ENCODE data around the gene ELANE.
"Not testable (repeated sequence)": the region's sequence is repeated elsewhere in the genome, so short reads cannot be mapped to it uniquely, and the experiment has no call there.

The ELANE gene

DNA sequence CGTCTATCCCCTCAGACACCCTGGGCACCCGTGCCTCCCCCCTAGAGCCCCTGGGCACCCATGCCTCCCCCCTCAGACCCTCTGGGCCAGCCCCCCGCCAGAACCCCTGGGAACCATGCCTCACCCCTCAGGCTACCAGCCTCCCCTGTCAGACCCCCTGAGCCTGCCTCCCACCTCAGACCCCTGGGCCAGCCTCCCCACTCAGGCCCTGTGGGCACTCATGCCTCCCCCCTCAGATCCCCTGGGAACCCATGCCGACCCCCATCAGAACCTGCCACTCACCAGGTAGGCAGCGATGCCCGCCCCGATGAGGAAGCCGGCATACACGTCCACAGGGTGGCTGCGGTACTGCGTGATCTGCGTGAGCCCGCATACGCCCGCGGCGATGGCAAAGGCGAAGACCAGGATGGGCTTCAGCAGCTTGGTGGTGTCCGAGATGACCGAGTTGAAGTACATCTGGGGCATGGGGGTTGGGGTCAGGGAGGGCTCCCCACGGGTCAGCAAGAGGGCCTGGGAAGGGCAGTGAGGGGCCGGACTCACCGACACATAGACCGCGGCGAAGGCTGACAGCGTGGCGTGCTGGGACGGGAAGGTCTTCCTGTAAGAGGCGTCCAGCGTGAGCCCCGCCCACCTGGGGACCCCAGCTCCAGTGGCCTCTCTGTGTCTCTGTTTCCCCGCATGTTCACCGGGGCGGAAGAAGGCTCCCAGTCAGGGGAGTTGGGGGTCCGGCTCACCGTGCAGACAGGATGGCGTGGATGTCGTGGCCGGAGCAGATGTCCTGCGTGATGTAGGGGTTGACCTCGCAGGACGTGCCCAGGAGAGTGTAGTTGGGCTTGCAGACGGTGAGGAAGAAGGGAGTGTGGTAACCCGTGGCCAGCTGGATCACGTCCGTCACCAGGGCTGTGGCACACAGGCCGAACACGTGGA lies 37.7 kb upstream of the ELANE start:
- DNase-seq: no peak

DNA sequence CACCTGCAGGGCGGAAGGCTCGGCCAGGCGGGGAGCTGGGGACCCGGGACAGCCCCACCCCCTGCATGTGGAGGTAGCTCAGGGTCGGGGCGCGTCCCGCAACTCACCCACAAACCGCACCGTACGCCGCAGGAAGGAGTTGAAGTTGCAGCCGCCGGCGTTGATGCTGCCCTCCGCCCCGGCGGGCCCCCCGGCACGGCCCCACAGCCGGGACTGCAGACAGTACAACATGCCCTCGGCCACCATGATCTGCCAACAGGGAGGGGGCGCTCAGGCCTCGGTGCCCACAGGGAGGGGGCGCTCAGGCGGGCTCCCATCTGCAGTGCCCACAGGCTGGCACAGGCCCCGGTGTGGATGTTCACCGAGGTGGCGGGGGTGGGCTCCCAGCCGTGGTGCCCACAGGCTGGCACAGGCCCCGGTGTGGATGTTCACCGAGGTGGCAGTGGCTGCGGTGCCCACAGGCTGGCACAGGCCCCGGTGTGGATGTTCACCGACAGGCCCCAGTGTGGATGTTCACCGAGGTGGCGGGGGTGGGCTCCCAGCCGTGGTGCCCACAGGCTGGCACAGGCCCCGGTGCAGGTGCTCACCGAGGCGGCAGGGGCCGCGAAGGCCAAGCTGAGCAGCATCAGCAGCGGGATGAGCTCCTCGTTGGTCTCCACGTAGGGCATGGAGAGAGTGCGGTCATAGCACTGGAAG lies 36.9 kb upstream of the ELANE start:
- no peak for DNase-seq

DNA sequence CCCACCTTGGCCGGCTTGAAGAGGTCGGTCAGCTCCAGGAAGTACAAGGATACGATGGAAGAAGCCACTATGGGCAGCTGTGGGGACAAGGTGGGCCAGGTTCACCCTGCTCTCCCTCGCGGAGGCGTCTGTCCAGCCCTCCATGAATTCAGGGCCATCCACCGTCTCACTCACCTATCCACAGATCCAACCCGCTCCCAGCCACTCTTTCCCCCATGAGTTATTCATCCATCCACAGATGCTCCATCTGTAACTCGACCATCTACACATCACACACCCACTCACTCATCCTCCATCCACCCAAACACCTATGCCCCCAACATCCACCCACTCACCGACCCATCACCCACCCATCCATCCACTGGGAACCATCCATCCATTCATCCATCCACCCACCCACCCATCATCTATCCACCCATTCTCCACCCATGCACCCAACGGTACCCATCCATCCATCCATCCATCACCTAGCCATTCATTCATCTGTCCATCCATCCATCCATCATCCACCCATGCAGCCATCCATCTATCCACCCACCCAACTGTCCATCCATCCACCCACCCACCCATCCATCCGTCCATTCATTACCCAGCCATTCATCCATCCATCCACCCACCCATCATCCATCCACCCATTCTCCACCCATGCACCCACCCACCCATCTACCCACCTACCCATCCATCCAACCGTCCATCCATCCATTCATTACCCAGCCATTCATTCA lies 36.2 kb upstream of the ELANE start:
- no peak for DNase-seq

DNA sequence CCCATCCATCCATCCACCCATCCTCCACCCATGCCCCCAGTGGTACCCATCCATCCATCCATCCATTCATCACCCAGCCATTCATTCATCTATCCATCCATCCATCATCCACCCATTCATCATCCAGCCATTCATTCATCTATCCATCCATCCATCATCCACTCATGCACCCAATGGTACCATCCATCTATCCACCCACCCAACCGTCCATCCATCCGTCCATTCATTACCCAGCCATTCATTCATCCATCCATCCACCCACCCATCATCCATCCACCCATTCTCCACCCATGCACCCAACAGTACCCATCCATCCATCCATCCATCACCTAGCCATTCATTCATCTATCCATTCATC lies 35.6 kb upstream of the ELANE start:
- no peak for DNase-seq

DNA sequence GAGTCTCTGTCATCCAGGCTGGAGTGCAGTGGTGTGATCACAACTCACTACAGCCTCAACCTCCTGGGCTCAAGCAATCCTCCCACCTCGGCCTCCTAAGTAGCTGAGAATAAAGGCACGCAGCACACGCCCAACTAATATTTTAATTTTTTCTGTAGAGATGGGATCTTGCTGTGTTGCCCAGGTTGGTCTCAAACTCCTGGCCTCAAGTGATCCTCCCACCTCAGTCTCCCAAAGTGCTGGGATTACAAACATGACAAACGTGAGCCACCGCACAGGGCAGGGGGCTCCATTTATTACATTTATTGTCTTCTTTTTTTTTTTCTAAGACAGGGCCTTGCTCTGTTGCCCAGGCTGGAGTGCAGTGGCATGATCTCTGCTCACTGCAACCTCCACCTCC lies 31.9 kb upstream of the ELANE start:
- not testable (repeated sequence) for DNase-seq

DNA sequence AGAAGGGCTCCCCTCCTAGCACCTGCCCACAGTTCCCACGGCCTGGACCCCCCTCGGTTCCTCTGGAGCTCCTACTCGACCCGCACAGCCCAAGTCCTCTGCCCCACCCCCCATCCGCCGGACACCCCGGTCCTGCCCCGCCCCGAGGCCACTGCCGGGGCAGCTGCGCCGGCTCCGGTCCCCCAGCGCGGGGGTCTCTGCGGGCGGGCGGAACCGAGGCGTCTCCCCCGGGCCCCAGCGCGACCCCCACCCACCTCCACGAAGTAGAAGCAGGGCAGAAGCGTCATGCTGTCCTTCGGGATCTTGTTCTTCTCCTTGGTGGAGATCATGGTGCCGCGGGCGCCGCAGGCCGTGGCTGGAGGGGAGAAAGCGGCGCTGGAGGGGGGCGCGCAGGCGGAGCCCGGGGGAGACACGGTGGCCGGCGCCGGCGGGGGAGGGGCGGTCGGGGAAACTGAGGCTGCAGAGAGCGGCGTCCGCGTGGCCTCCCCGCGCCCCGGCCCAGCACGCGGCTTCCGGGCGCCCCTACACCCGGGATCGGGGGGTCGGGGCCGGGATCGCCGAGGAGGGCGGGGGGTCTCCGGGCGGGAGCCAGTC lies 30.8 kb upstream of the ELANE start:
- DNase-seq: no peak

DNA sequence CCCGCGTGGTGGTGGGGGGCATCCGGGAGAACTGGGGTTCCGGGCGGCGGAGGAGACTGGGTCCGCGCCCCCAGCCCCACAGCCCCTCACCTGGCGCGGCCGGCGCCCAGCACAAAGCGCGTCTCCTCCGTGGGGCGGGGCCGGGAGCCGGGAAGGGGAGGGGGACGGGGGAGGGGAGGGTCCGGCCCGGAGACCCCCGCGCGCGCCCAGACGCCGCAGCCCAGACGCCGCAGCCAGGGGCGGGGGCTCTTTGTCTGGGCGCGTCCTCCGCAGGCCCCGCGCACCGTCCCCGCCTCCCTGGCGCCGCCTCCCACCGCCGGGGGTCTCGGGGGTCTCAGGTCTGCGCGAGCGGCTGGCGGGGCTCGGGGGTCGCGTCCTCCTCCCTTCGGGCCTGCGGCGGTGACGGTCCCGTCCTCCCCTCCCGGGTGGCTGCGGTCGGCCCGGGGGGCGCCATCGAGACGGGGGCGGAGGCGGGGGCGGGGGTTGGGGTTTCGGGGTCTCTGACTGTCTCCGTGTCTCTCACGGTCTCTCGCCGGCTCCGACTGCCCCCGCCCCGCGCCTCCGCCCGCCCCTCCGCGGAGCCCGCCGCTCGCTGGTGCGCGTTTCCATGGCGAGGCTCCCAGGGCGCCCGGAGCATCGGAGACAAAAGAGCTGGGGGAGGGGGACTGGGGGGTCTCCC lies 30.1 kb upstream of the ELANE start, which contains the start of gene PLPPR3:
PLPPR3 (minus strand) TSS at position 131 of the 679 bp plus-strand sequence. CDS start 396 bp downstream, outside the sequence.
- no peak for DNase-seq

DNA sequence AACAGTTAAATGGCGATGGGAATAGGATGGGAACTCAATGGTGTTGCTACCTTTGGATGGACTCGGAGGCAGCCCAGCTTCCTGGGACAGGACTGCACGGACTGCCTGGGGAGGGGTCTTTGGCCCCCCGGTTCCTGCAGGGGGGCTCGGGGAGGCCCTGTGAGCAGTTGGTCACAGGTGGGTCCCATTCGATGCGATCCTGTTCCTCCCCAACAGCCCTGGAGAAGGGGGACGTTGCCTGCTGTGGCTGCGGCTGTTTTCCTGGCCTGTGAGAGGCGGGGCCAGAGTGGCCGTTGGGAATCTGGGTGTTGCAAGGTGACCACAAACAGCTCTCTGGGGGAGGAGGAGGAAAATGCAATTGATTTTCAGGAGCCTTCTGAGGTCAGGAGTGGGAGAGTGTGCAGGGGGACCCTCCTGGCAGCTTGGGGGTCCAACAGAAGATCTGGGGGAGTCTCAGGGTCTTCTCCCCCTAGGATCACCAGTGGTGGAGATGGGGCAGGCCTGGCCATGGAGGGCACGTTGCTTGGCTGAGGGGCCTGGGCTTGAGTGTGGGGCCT lies 28.5 kb upstream of the ELANE start:
- DNase-seq: no peak

DNA sequence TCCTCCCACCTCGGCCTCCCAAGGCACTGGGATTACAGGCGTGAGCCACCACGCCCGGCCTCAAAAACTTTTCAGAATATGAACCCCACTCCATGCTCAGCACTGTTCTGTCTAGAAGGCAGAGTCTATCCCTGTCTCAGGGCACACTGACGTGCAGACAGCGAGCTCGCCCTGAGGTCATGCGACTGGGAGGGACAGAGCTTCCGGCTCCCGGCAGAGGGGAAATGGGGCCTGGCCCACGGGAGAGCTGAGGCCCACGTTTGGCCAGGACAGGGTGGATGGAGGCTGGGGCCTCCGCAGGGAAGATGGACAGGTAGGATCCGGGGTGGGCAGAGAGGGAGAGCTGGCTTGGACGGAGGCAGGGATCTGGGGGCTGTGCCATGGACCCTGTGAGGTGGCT lies 27.2 kb upstream of the ELANE start:
- no peak for DNase-seq

DNA sequence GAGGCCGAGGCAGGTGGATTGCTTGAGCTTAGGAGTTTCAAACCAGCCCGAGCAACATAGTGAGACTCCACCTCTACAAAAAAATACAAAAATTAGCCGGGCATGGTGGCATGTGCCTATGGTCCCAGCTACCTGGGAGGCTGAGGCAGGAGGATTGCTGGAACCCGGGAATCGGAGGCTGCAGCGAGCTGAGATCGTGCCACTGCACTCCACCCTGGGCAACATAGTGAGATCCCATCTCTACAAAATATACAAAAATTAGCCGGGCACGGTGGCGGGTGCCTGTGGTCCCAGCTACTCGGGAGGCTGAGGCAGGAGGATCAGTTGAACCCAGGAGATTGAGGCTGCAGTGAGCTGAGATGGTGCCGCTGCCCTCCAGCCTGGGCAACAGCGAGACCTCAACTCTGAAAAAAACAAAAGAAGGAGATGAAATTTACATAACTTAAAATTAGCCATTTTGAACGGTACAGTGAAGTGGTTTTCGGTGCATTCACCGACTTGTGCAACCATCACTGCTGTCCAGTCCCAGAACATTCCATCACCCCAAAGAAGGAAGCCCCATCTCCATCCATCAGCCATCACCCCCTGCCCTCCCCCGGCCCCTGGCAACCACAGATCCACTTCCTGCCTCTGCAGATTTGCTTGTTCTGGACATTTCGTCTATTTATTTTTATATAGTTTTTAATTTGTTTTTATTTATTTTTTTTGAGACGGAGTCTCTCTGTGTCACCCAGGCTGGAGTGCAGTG lies 26.0 kb upstream of the ELANE start:
- no peak for DNase-seq

DNA sequence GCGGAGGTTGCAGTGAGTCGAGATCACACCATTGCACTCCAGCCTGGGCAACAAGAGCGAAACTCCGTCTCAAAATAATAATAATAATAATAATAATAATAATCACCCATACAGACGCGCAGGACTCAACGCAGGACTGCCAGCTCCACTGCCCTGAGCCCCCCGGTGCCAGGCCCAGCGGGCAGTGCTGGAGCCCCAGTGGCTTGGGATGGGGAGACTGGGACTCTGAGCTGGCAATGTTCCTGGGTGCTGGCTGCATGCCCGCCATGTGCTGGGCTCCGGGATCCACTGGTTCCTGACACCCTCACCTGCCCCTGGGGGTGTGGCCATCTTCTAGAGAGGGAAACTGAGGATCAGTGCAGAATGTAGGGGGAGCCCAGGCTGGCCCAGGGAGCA lies 24.8 kb upstream of the ELANE start:
- no peak for DNase-seq

DNA sequence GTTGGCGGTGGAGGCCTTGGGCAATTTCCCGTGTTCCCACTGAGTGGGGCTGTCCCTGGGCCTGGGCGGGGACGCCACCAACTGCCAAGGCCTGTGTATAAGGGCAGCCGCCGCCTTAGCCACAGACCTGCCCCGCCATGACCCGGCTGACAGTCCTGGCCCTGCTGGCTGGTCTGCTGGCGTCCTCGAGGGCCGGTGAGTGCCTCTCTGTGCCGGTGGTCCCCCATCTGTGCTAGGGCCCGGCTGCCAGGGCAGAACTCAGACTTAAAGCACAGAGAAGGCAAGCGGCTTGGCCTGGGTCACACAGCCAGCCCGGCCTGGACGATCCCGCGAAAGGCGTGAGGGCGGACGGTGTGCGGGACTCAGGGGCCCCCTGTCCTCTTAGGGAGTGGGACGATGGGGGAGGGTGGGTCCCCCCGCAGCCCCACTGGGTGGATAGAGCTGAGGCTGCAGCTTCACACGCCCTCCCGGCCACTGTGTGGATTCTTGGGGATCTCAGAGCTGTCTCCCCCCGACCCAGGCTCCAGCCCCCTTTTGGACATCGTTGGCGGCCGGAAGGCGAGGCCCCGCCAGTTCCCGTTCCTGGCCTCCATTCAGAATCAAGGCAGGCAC lies 24.3 kb upstream of the ELANE start, which contains the start of gene AZU1:
AZU1 (plus strand) TSS at position 128 of the 612 bp plus-strand sequence; CDS start at position 138, 10 bp downstream.
- peak in 1 of 2 donors; percentile 32 for DNase-seq

DNA sequence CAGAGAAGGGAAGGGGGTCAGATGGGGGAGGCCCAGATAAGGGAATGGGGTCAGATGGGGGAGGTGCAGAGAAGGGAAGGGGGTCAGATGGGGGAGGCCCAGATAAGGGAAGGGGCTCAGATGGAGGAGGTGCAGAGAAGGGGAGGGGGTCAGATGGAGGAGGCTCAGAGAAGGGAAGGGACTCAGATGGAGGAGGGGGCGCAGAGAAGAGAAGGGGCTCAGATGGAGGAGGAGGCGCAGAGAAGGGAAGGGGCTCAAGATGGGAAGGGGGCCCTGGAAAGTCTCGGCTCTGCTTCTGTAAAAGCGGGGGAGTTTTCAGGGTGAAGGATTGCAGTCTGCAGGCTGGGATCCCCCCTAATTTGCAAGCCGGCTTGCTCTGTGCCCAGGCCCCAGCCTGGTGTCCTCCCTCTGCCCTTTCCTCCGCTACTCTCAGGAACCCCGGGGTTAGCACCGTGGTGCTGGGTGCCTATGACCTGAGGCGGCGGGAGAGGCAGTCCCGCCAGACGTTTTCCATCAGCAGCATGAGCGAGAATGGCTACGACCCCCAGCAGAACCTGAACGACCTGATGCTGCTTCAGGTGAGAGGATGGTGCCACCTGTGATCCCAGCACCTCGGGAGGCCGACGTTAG lies 22.9 kb upstream of the ELANE start:
- no peak for DNase-seq

DNA sequence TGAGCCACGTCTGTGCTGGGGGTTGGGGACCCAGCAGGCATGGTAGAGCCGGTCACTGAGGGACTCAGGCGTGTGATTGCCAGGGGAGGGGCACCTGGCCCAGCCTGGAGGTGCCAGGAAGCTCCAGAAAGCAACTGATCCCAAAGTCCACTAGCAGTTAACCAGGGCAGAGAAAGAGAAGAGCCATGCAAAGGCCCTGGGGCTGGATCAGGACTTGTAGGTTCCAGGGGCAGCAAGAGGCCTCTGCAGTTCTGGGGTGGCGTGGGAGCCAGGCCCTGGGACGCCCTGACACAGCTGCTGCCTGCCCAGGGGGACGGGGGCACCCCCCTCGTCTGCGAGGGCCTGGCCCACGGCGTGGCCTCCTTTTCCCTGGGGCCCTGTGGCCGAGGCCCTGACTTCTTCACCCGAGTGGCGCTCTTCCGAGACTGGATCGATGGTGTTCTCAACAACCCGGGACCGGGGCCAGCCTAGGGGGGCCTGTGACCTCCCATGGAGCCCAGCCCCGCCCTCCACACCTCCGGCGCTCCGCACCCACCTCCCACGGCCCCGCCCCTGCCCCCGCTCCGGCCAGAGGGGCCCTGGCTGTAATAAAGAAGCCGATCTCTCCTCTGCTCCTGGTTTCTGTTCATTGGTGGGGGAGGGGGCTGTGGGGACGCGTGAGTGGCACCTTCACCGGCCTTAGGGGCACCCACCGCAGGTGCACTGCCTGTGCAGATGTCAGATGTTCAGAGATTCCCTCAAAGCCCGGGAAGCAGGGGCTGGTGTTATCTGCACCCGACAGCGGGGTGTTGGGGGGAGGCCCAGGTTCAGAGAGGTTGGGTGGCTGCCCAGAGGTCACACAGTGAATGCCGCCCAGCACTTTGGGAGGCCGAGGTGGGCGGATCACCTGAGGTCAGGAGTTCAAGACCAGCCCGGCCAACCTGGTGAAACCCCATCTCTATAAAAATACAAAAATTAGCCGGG lies 20.4 kb upstream of the ELANE start:
- DNase-seq: no peak

DNA sequence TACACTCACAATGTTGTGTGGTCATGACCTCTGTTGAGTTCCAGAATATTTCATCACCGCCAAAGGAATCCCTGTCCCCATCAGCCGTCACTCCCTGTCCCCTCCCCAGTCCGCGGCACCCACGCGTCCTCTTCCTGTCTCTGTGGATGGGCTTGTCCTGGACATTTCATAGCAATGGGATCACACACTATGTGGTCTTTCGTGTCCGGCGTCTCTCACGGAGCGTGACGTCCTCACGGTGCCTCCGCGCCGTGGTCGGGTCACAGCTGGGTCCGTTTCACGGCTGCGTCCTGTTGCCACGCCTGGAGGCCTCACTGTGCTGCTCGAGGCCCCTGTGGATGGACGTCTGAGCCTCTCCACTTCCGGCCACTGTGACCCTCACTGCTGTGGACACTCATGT lies 17.9 kb upstream of the ELANE start:
- DNase-seq: no peak

DNA sequence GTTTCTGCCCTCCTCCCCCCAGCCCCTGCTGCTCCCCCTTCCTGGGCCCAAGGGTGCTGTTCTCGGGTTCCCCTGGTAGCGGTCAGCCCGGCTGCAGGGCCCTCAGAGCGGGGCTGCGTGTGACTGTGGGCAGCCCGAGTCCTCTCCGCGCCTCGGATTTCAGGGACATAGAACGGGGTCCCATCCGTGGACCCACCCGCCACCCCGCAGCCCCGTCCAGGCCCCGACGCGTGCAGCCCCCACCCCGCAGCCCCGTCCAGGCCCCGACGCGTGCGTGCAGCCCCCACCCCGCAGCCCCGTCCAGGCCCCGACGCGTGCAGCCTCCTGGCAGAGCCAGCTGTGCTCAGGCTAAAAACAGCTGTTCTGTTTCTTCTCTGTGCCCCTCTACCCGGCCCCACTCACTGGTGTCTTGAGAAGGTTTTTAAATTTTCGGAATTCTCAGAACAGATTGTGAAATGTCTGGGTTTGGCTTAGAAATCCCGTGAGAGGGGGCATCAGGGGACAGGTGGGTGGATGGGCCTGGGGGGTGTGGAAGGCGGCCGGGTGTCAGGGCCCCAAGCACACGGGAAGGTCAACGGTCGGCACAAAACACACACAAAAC lies 16.8 kb upstream of the ELANE start:
- no peak for DNase-seq

DNA sequence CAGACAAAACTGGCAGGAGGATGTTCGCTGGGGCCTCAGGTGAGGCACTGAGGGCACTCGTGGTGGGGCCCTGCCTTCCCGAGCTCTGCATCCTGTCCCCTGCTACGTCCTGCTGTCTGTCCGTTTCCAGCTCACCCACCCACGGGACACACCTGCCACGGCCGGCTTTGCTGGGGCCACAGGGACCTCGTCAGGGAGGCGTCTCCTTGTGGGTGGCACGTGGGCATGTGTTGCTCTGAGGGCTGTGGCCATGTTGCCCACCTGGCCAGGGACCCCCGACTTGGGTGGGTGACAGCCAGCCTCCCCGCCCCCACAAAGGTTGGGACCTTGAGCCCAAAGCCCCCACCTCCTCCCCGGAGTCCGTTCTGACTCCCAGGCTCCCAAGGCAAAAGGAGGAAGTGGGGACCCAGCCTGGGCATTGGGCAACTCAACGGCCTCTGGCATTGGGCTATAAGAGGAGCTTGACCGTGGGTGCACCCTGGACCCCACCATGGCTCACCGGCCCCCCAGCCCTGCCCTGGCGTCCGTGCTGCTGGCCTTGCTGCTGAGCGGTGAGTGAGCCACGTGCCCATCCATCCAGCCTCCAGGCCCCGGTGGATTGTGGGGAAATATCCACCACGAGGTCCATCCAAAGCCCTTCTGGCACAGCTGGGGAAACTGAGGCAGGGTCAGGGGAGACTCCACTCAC lies 11.4 kb upstream of the ELANE start, which contains the start of gene PRTN3:
PRTN3 (plus strand) TSS at position 481 of the 688 bp plus-strand sequence; CDS start at position 491, 10 bp downstream.
- DNase-seq: peak in 1 of 2 donors; percentile 15

DNA sequence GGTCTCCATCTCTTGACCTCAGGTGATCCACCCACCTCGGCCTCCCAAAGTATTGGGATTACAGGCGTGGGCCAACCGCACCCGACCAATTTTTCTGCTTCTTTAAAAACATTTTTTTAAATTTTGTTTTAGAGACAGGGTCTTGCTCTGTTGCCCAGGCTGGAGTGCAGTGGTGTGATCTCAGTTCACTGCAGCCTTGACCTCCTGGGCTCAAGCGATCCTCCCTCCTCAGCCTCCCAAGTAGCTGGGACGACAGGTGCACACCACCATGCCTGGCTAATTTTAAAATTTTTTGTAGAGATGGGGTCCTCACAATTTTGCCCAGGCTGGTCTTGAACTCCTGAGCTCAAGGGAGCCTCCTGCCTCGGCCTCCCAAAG lies 9.3 kb upstream of the ELANE start:
- not testable (repeated sequence) for DNase-seq

All from bone marrow (tissue), 2 donors.